GM23338 (cell line): Measurements from ENCODE around the gene BHLHE23. TPM values are rescaled to one million over a fixed set of nuclear protein-coding genes. Genes with fewer than 3 reads are reported as not detected.

Experiments
- ATAC-seq: fragments of 200-7000 bp; cut with Tn5 transposase; 3 replicates; pipeline ENCODE4 v1.9.1; 2020
- DNase-seq: peaks from one replicate; pipeline ENCODE4 v3.0.0-alpha.2; 2015; ENCODE audit warnings: low spot score
- H2AFZ ChIP-seq: fragments of 200-600 bp; sonication (generic); 2 replicates; pipeline ENCODE4 v1.8.0; 2016; ENCODE audit warnings: antibody characterized with exemption, mild to moderate bottlenecking, moderate library complexity
- H3F3A ChIP-seq: fragments of 200-600 bp; sonication (generic); replicated peaks from 2 replicates; pipeline ENCODE4 v1.8.0; 2017; ENCODE audit warnings: antibody characterized with exemption, mixed run types, low read depth
- H3K27ac ChIP-seq: fragments of 200-600 bp; sonication (generic); 2 replicates; pipeline ENCODE4 v1.6.1; 2016; ENCODE audit warnings: low read depth
- H3K27me3 ChIP-seq: fragments of 200-600 bp; sonication (generic); 2 replicates; pipeline ENCODE4 v1.8.0; 2016; ENCODE audit warnings: mild to moderate bottlenecking, mixed run types, moderate library complexity; ENCODE audit not compliant: insufficient read depth
- H3K36me3 ChIP-seq: fragments of 200-600 bp; sonication (generic); 2 replicates; pipeline ENCODE4 v1.8.0; 2016; ENCODE audit warnings: mild to moderate bottlenecking; ENCODE audit not compliant: insufficient read depth
- H3K4me1 ChIP-seq: fragments of 200-600 bp; sonication (generic); 2 replicates; pipeline ENCODE4 v1.8.0; 2016; ENCODE audit warnings: mild to moderate bottlenecking, moderate library complexity; ENCODE audit not compliant: insufficient read depth
- H3K4me2 ChIP-seq: fragments of 200-600 bp; sonication (generic); 2 replicates; pipeline ENCODE4 v1.7.1; 2017; ENCODE audit warnings: mixed run types
- H3K4me3 ChIP-seq: fragments of 200-600 bp; sonication (generic); 2 replicates; pipeline ENCODE4 v1.6.1; 2016; ENCODE audit warnings: mixed run types
- H3K79me2 ChIP-seq: fragments of 200-600 bp; sonication (generic); replicated peaks from 2 replicates; pipeline ENCODE4 v1.8.0; 2017; ENCODE audit warnings: mild to moderate bottlenecking; ENCODE audit not compliant: insufficient read depth
- H3K9me2 ChIP-seq: fragments of 200-600 bp; sonication (generic); 2 replicates; pipeline ENCODE4 v1.8.0; 2017; ENCODE audit not compliant: insufficient read depth
- H4K20me1 ChIP-seq: fragments of 200-600 bp; sonication (generic); replicated peaks from 2 replicates; pipeline ENCODE4 v1.8.0; 2017; ENCODE audit warnings: mild to moderate bottlenecking; ENCODE audit not compliant: insufficient read depth
- H3K27ac Mint-ChIP-seq: 2 replicates; pipeline ENCODE4 v1.8.0; 2020; ENCODE audit warnings: inconsistent platforms, mild to moderate bottlenecking, moderate library complexity, mixed read lengths
- H3K27me3 Mint-ChIP-seq: 3 replicates; pipeline ENCODE4 v1.8.0; 2022; ENCODE audit warnings: low read depth, mild to moderate bottlenecking, moderate library complexity, mixed read lengths, inconsistent platforms; ENCODE audit not compliant: insufficient read depth, poor library complexity
- H3K36me3 Mint-ChIP-seq: 3 replicates; pipeline ENCODE4 v1.8.0; 2021; ENCODE audit warnings: low read depth, mild to moderate bottlenecking, inconsistent platforms, moderate library complexity, mixed read lengths
- H3K4me1 Mint-ChIP-seq: 3 replicates; pipeline ENCODE4 v1.8.0; 2020; ENCODE audit warnings: mild to moderate bottlenecking, inconsistent platforms, mixed read lengths
- H3K4me3 Mint-ChIP-seq: 3 replicates; pipeline ENCODE4 v1.8.0; 2021; ENCODE audit warnings: moderate library complexity, mild to moderate bottlenecking, inconsistent platforms, mixed read lengths
- H3K9me3 Mint-ChIP-seq: 3 replicates; pipeline ENCODE4 v1.8.0; 2020; ENCODE audit warnings: moderate library complexity, mild to moderate bottlenecking, inconsistent platforms, mixed read lengths
- CREB1 ChIP-seq: fragments of 250-450 bp; sonication (Bioruptor Pico); IDR thresholded peaks from 2 replicates; pipeline ENCODE4 v1.5.0; 2020; ENCODE audit warnings: low read depth, mild to moderate bottlenecking, moderate library complexity
- EZH2 ChIP-seq: fragments of 200-600 bp; sonication (generic); IDR thresholded peaks from one replicate; pipeline ENCODE4 v1.8.0; 2017; ENCODE audit warnings: antibody characterized with exemption, mild to moderate bottlenecking, low read depth; ENCODE audit not compliant: unreplicated experiment
- EZH2phosphoT487 ChIP-seq: fragments of 200-600 bp; sonication (generic); IDR thresholded peaks from one replicate; pipeline ENCODE4 v1.8.1; 2018; ENCODE audit warnings: antibody characterized with exemption; ENCODE audit not compliant: unreplicated experiment
- JUNB ChIP-seq: IDR thresholded peaks from one replicate; pipeline ENCODE4 v1.6.1; 2016; ENCODE audit warnings: antibody characterized with exemption; ENCODE audit not compliant: unreplicated experiment
- NANOG ChIP-seq: IDR thresholded peaks from 2 replicates; pipeline ENCODE4 v1.6.1; 2016; ENCODE audit warnings: antibody characterized with exemption, borderline replicate concordance
- POLR2AphosphoS5 ChIP-seq: IDR thresholded peaks from 2 replicates; pipeline ENCODE4 v1.6.1; 2016; ENCODE audit warnings: antibody characterized with exemption, low read depth
- STAT1 ChIP-seq: IDR thresholded peaks from one replicate; pipeline ENCODE4 v1.6.1; 2016; ENCODE audit warnings: antibody characterized with exemption; ENCODE audit not compliant: unreplicated experiment
- ZNF114 ChIP-seq: fragments of 250-450 bp; sonication (Bioruptor Pico); IDR thresholded peaks from 2 replicates; pipeline ENCODE4 v1.5.0; 2020; ENCODE audit warnings: mild to moderate bottlenecking, moderate library complexity
- ZNF331 ChIP-seq: fragments of 250-450 bp; sonication (Bioruptor Pico); IDR thresholded peaks from 2 replicates; pipeline ENCODE4 v1.5.0; 2020; ENCODE audit warnings: low read depth, mild to moderate bottlenecking, moderate library complexity
- polyA plus RNA-seq: library from polyadenylated mRNA; unstranded; fragments of >200 nt; fragmentation: Nextera tagmentation; extraction: Ambion mirVana; gene quantifications from 2 replicates; pipeline ENCODE4 v1.2.1, GENCODE V29; 2016
- total RNA-seq: library from RNA; depleted of rRNA; stranded (reverse); fragments of >200 nt; shearing (Covaris generic); gene quantifications from 2 replicates; pipeline ENCODE4 v1.2.3, GENCODE V29; 2014
- TF ChIP-seq, protein P1 (sequence below): IDR thresholded peaks from 2 replicates; pipeline ENCODE4 v1.6.1; 2016; ENCODE audit warnings: antibody characterized with exemption
- TF ChIP-seq, protein P2 (sequence below), 2 experiments: fragments of 200-600 bp in 1 of 2; sonication (generic) in 1 of 2; conservative IDR thresholded peaks; 2 replicates each; pipeline versions ENCODE4 v1.5.1 to v1.6.1; 2016 to 2017; ENCODE audit warnings: antibody characterized with exemption in 2 of 2, low read depth in 2 of 2, mild to moderate bottlenecking in 2 of 2, moderate library complexity in 1 of 2
- TF ChIP-seq, protein P3 (sequence below): fragments of 250-450 bp; sonication (Bioruptor Pico); IDR thresholded peaks from 2 replicates; pipeline ENCODE4 v1.5.0; 2020; ENCODE audit warnings: mild to moderate bottlenecking, moderate library complexity
- TF ChIP-seq, protein P4 (sequence below): IDR thresholded peaks from one replicate; pipeline ENCODE4 v1.6.1; 2018; ENCODE audit warnings: antibody characterized with exemption; ENCODE audit not compliant: unreplicated experiment

The BHLHE23 gene
- total and polyA plus RNA-seq, 2 experiments from 2014 or later, result 0.52 to 5.0 TPM

DNA sequence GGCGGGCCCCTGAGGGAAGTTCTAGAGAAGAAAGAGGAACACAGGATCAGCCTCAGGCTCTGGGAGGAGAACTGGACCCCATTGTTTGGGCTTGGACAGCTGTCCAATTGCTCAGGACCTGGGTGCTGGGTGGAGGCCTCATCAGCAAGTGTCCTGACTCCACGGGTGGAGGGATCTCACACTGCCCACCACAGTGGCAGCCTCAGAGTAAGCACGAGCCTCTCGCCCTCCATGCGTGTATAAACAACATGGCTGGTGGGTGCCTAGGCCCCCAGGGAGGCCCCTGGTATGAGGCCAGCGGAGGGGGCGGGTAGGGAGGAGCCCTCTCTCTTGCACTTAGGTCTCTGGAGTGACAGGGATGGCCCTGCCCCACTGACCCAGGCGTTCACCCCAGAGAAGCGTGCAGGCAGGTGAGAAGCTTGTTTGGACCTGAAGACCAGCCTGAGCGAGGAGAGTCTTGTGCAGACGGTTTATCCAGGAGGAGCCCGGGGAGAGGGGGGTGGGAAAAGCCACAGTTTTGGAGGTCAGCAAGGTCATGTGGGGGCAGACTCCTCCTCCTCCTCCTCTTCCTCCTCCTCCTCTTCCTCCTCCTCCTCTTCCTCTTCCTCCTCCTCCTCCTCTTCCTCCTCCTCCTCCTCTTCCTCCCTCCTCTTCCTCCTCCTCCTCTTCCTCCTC, 41.9 kb upstream of the BHLHE23 start:
- no peaks in the 10 kb centered on the region for H3K27me3 ChIP-seq
- H3K4me3 Mint-ChIP-seq, result no peak overlapping the region
- 0 out of 2 replicates have a peak, but pooled peaks cover 1% of the 10 kb centered on the region for H3F3A ChIP-seq
- H3K27ac Mint-ChIP-seq, result no peak overlapping the region
- no peak overlapping the region for H3K4me3 ChIP-seq
- H3K4me2 ChIP-seq, result no peak overlapping the region
- no peaks in the 10 kb centered on the region for H3K79me2 ChIP-seq
- DNase-seq, result no peak
- no peaks in the 10 kb centered on the region for H3K36me3 ChIP-seq
- ATAC-seq, result no peak
- TF ChIP-seq CREB1 (CRISPR knock-in tag) (no peak), ZNF114 (CRISPR knock-in tag) (no peak), JUNB (no peak), POLR2AphosphoS5 (no peak), STAT1 (no peak), EZH2phosphoT487 (no peak), EZH2 (no peak), NANOG (no peak), ZNF331 (CRISPR knock-in tag) (no peak)
- TF ChIP-seq, protein P1, sequence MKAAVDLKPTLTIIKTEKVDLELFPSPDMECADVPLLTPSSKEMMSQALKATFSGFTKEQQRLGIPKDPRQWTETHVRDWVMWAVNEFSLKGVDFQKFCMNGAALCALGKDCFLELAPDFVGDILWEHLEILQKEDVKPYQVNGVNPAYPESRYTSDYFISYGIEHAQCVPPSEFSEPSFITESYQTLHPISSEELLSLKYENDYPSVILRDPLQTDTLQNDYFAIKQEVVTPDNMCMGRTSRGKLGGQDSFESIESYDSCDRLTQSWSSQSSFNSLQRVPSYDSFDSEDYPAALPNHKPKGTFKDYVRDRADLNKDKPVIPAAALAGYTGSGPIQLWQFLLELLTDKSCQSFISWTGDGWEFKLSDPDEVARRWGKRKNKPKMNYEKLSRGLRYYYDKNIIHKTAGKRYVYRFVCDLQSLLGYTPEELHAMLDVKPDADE, result no peak
- TF ChIP-seq, protein P2, sequence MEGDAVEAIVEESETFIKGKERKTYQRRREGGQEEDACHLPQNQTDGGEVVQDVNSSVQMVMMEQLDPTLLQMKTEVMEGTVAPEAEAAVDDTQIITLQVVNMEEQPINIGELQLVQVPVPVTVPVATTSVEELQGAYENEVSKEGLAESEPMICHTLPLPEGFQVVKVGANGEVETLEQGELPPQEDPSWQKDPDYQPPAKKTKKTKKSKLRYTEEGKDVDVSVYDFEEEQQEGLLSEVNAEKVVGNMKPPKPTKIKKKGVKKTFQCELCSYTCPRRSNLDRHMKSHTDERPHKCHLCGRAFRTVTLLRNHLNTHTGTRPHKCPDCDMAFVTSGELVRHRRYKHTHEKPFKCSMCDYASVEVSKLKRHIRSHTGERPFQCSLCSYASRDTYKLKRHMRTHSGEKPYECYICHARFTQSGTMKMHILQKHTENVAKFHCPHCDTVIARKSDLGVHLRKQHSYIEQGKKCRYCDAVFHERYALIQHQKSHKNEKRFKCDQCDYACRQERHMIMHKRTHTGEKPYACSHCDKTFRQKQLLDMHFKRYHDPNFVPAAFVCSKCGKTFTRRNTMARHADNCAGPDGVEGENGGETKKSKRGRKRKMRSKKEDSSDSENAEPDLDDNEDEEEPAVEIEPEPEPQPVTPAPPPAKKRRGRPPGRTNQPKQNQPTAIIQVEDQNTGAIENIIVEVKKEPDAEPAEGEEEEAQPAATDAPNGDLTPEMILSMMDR (conservative IDR thresholded peaks at IDR 0.05; ENCODE audit: low read depth in 2 of 2), result no peak
- TF ChIP-seq, protein P3, sequence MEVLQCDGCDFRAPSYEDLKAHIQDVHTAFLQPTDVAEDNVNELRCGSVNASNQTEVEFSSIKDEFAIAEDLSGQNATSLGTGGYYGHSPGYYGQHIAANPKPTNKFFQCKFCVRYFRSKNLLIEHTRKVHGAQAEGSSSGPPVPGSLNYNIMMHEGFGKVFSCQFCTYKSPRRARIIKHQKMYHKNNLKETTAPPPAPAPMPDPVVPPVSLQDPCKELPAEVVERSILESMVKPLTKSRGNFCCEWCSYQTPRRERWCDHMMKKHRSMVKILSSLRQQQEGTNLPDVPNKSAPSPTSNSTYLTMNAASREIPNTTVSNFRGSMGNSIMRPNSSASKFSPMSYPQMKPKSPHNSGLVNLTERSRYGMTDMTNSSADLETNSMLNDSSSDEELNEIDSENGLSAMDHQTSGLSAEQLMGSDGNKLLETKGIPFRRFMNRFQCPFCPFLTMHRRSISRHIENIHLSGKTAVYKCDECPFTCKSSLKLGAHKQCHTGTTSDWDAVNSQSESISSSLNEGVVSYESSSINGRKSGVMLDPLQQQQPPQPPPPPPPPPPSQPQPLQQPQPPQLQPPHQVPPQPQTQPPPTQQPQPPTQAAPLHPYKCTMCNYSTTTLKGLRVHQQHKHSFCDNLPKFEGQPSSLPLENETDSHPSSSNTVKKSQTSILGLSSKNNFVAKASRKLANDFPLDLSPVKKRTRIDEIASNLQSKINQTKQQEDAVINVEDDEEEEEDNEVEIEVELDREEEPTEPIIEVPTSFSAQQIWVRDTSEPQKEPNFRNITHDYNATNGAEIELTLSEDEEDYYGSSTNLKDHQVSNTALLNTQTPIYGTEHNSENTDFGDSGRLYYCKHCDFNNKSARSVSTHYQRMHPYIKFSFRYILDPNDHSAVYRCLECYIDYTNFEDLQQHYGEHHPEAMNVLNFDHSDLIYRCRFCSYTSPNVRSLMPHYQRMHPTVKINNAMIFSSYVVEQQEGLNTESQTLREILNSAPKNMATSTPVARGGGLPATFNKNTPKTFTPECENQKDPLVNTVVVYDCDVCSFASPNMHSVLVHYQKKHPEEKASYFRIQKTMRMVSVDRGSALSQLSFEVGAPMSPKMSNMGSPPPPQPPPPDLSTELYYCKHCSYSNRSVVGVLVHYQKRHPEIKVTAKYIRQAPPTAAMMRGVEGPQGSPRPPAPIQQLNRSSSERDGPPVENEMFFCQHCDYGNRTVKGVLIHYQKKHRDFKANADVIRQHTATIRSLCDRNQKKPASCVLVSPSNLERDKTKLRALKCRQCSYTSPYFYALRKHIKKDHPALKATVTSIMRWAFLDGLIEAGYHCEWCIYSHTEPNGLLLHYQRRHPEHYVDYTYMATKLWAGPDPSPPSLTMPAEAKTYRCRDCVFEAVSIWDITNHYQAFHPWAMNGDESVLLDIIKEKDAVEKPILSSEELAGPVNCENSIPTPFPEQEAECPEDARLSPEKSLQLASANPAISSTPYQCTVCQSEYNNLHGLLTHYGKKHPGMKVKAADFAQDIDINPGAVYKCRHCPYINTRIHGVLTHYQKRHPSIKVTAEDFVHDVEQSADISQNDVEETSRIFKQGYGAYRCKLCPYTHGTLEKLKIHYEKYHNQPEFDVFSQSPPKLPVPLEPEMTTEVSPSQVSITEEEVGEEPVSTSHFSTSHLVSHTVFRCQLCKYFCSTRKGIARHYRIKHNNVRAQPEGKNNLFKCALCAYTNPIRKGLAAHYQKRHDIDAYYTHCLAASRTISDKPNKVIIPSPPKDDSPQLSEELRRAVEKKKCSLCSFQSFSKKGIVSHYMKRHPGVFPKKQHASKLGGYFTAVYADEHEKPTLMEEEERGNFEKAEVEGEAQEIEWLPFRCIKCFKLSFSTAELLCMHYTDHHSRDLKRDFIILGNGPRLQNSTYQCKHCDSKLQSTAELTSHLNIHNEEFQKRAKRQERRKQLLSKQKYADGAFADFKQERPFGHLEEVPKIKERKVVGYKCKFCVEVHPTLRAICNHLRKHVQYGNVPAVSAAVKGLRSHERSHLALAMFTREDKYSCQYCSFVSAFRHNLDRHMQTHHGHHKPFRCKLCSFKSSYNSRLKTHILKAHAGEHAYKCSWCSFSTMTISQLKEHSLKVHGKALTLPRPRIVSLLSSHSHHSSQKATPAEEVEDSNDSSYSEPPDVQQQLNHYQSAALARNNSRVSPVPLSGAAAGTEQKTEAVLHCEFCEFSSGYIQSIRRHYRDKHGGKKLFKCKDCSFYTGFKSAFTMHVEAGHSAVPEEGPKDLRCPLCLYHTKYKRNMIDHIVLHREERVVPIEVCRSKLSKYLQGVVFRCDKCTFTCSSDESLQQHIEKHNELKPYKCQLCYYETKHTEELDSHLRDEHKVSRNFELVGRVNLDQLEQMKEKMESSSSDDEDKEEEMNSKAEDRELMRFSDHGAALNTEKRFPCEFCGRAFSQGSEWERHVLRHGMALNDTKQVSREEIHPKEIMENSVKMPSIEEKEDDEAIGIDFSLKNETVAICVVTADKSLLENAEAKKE (CRISPR knock-in tag), result no peak
- TF ChIP-seq, protein P4, sequence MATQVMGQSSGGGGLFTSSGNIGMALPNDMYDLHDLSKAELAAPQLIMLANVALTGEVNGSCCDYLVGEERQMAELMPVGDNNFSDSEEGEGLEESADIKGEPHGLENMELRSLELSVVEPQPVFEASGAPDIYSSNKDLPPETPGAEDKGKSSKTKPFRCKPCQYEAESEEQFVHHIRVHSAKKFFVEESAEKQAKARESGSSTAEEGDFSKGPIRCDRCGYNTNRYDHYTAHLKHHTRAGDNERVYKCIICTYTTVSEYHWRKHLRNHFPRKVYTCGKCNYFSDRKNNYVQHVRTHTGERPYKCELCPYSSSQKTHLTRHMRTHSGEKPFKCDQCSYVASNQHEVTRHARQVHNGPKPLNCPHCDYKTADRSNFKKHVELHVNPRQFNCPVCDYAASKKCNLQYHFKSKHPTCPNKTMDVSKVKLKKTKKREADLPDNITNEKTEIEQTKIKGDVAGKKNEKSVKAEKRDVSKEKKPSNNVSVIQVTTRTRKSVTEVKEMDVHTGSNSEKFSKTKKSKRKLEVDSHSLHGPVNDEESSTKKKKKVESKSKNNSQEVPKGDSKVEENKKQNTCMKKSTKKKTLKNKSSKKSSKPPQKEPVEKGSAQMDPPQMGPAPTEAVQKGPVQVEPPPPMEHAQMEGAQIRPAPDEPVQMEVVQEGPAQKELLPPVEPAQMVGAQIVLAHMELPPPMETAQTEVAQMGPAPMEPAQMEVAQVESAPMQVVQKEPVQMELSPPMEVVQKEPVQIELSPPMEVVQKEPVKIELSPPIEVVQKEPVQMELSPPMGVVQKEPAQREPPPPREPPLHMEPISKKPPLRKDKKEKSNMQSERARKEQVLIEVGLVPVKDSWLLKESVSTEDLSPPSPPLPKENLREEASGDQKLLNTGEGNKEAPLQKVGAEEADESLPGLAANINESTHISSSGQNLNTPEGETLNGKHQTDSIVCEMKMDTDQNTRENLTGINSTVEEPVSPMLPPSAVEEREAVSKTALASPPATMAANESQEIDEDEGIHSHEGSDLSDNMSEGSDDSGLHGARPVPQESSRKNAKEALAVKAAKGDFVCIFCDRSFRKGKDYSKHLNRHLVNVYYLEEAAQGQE, result no peak
- H3K9me2 ChIP-seq, result no peaks in the 10 kb centered on the region
- H3K4me1 ChIP-seq, result no peaks in the 10 kb centered on the region
- H3K27ac ChIP-seq, result no peak overlapping the region
- H3K4me1 Mint-ChIP-seq, result peaks cover 10% of the 10 kb centered on the region
- H2AFZ ChIP-seq, result no peak overlapping the region
- H3K9me3 Mint-ChIP-seq, result peaks cover 20% of the 10 kb centered on the region; the same call in 2 of the 3 replicates
- H3K27me3 Mint-ChIP-seq, result peaks cover 9% of the 10 kb centered on the region
- H4K20me1 ChIP-seq, result no peaks in the 10 kb centered on the region
- peaks cover 9% of the 10 kb centered on the region; the same call in 1 of the 3 replicates for H3K36me3 Mint-ChIP-seq
